HG03565 (cell line): ENCODE results near the gene SGPL1.

ENCODE experiments used
- ATAC-seq: cut with Tn5 transposase; IDR thresholded peaks from one replicate; pipeline ENCODE4 v1.9.1; 2021; ENCODE audit warnings: mild to moderate bottlenecking, moderate library complexity; ENCODE audit not compliant: unreplicated experiment

The SGPL1 gene

GRCh38 chr10:70807556-70807955, 8.2 kb upstream of the SGPL1 start:
- ATAC-seq = no peak

GRCh38 chr10:70809011-70809611, 6.6 kb upstream of the SGPL1 start:
- no peak for ATAC-seq

- ATAC-seq = no peak
Observed at GRCh38 chr10:70809726-70810125, 6.0 kb upstream of the SGPL1 start.

GRCh38 chr10:70810967-70811366, 4.8 kb upstream of the SGPL1 start:
- ATAC-seq = no peak

- no peak for ATAC-seq
Observed at GRCh38 chr10:70811881-70812280, 3.9 kb upstream of the SGPL1 start.

GRCh38 chr10:70812814-70813213, 2.9 kb upstream of the SGPL1 start:
- ATAC-seq = no peak

GRCh38 chr10:70814126-70814525, 1.6 kb upstream of the SGPL1 start:
- ATAC-seq = no peak

- no peak for ATAC-seq
Observed at GRCh38 chr10:70816220-70816894, 609 bp downstream of the SGPL1 start.

GRCh38 chr10:70820976-70821750, 5.4 kb downstream of the SGPL1 start:
- ATAC-seq = no peak

GRCh38 chr10:70822076-70822820, 6.5 kb downstream of the SGPL1 start:
- ATAC-seq = no peak

GRCh38 chr10:70827086-70827757, 11.5 kb downstream of the SGPL1 start:
- ATAC-seq = no peak

GRCh38 chr10:70828923-70829322, 13.2 kb downstream of the SGPL1 start:
- no peak for ATAC-seq

GRCh38 chr10:70829543-70829942, 13.8 kb downstream of the SGPL1 start:
- no peak for ATAC-seq

GRCh38 chr10:70830164-70830563, 14.4 kb downstream of the SGPL1 start:
- no peak for ATAC-seq

- ATAC-seq = no peak
Observed at GRCh38 chr10:70832221-70832620, 16.5 kb downstream of the SGPL1 start.

GRCh38 chr10:70832852-70833528, 17.2 kb downstream of the SGPL1 start:
- no peak for ATAC-seq

GRCh38 chr10:70833601-70834000, 17.9 kb downstream of the SGPL1 start:
- no peak for ATAC-seq

- no peak for ATAC-seq
Observed at GRCh38 chr10:70834021-70834420, 18.3 kb downstream of the SGPL1 start.

- no peak for ATAC-seq
Observed at GRCh38 chr10:70834441-70835151, 18.8 kb downstream of the SGPL1 start.

GRCh38 chr10:70836319-70836718, 20.6 kb downstream of the SGPL1 start:
- ATAC-seq = no peak
